Activated CD8-positive, alpha-beta memory T cell treated with anti-CD3 and anti-CD28 coated beads, Interleukin-2, amount 50 U/mL, for 1 hour (primary cell): ENCODE measurements around the gene KRT13.

Source experiments
- DNase-seq: peaks from one replicate; pipeline ENCODE4 v3.0.0-alpha.2; 2020; ENCODE audit errors: extremely low read depth

The KRT13 gene

GRCh38 chr17:41467561-41467960 lies 37.9 kb downstream of the KRT13 start:
- DNase-seq: no peak

GRCh38 chr17:41466988-41467387 lies 38.4 kb downstream of the KRT13 start, which contains the start of gene KRT32:
Gene KRT32 (minus strand): TSS chr17:41467386. CDS start chr17:41467325, 61 bp downstream.
- DNase-seq: no peak

DNA sequence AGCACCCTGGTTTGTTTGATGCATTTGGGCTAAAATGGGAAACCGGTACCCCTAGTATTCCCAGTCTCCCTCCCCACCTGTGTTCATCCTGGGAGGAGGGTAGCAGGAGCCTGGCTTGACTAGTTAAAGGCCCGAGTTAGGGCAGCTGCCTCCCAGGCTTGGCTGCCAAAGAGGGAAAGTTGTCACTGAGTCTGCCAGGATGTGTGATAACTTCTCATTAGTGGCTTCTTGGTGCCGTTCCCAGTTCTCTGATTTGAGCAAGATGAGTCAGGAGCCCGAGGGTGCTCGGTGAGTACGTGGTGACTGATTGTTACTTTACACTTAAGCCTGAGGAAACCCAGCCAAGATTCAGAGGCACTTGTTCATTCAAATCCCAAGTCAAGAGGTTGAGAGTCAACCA lies 40.7 kb downstream of the KRT13 start:
- DNase-seq: no peak

- DNase-seq: no peak
Measured at GRCh38 chr17:41464173-41464572, 41.2 kb downstream of the KRT13 start.

DNA sequence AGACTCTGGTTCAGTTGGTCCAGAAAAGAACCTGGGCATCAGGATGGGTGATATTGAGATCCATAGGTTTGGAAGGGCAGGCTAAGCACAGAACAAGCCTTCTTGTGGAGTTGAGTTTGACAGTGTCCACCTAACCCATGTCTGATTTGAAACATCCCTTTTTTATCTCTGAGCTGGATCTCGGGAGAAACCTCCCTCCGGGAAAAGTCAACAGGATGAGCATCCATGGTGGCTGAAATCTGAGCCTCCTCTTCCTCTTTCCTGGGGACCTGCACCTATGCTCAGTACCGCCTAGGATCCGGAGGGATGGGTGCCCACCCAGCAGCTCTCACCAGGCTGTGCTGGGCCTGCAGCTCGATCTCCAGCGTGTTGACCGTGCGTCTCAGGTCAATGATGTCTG lies 41.7 kb downstream of the KRT13 start:
- DNase-seq: no peak

- no peak for DNase-seq
Measured at GRCh38 chr17:41462705-41463104, 42.7 kb downstream of the KRT13 start.

- no peak for DNase-seq
Measured at GRCh38 chr17:41457676-41458075, 47.7 kb downstream of the KRT13 start.

GRCh38 chr17:41456204-41456603 lies 49.2 kb downstream of the KRT13 start:
- no peak for DNase-seq

DNA sequence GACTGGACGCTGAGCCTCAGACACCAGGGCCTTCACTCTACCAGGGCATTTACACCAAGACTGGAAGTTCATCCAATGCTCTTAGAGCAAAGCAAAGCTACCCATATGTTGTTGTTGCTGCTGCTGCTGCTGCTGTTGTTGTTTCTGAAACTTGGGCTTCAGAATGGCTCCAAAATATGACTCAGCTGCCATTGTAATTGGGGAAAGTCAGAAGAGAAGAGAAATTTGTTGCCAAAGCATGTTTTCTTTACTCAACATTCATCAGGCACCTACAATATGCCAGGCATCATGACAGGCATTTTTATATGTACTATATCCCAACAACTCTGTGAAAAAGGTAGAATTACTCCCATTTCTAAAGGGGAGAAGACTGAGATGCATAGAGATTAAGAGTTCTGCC lies 50.2 kb downstream of the KRT13 start:
- DNase-seq: no peak

DNA sequence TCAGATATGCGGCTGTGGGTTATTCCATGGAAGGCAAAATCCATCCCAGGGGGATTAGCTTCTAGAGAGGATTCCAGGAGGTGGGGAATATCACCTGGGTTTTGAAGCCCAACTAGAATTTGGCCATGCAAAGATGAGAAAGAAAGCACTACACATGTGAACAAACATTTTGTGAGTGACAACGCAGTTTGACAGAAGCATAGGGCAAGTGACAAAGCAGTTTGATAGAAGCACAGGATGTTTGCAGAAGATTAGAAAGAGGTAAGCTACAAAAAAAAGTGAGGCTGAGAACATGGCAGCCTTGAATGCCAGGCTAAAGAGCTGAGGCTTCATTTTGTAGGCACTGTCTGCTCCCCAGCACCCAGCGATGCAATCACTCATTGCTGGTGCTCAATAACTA lies 52.3 kb downstream of the KRT13 start:
- DNase-seq: no peak

GRCh38 chr17:41452281-41452680 lies 53.1 kb downstream of the KRT13 start:
- DNase-seq: no peak

GRCh38 chr17:41451154-41451728 lies 54.2 kb downstream of the KRT13 start:
- no peak for DNase-seq
